T-helper 2 cell treated with Interferon-gamma antibody and Interleukin-4, amounts not matched to agents 100 ng/mL and 5 ng/mL, for 36 hours (primary cell): ENCODE data around the gene MACROD2. TPM values are rescaled to one million over a fixed set of nuclear protein-coding genes. Genes with fewer than 3 reads are reported as not detected.
"Not testable (repeated sequence)": the region's sequence is repeated elsewhere in the genome, so short reads cannot be mapped to it uniquely, and the experiment has no call there.

Source experiments
- intact Hi-C: fragments of 100-400 bp; cut with micrococcal nuclease; formaldehyde crosslinking; loops from one replicate; pipeline ENCODE4 v1.15.1; 2023
- total RNA-seq: library from RNA; stranded (reverse); gene quantifications from 2 replicates; pipeline ENCODE4 v1.2.3, GENCODE V29; 2022

Gene MACROD2
- total RNA-seq, 1 donor from 2014 or later: not detected

GRCh38 chr20:14892782-14893181 is 897.5 kb downstream of the MACROD2 start:
- intact Hi-C loops: no loop called here

- intact Hi-C loops: no loop called here
Measured at GRCh38 chr20:14896569-14896968, 901.3 kb downstream of the MACROD2 start.

- intact Hi-C loops: no loop called here
Measured at GRCh38 chr20:14897608-14898007, 902.3 kb downstream of the MACROD2 start.

- intact Hi-C loops: no loop called here
Measured at GRCh38 chr20:14902432-14903089, 907.2 kb downstream of the MACROD2 start.

- intact Hi-C loops: no loop called here
Measured at GRCh38 chr20:14906908-14907434, 911.7 kb downstream of the MACROD2 start.

- intact Hi-C loops: no loop called here
Measured at GRCh38 chr20:14910126-14910525, 914.8 kb downstream of the MACROD2 start.

GRCh38 chr20:14913896-14914620 is 918.7 kb downstream of the MACROD2 start:
- intact Hi-C loops: no loop called here

GRCh38 chr20:14914633-14915032 is 919.3 kb downstream of the MACROD2 start:
- intact Hi-C loops: no loop called here

GRCh38 chr20:14915356-14915755 is 920.0 kb downstream of the MACROD2 start:
- intact Hi-C loops: no loop called here

- intact Hi-C loops: no loop called here
Measured at GRCh38 chr20:14916360-14916920, 921.1 kb downstream of the MACROD2 start.

- intact Hi-C loops: no loop called here
Measured at GRCh38 chr20:14918281-14918680, 923.0 kb downstream of the MACROD2 start.

GRCh38 chr20:14918976-14919375 is 923.7 kb downstream of the MACROD2 start:
- intact Hi-C loops: no loop called here

GRCh38 chr20:14919501-14920081 is 924.3 kb downstream of the MACROD2 start:
- intact Hi-C loops: no loop called here

GRCh38 chr20:14921513-14921912 is 926.2 kb downstream of the MACROD2 start:
- intact Hi-C loops: no loop called here

- intact Hi-C loops: no loop called here
Measured at GRCh38 chr20:14922503-14923267, 927.4 kb downstream of the MACROD2 start.

GRCh38 chr20:14924433-14924832 is 929.1 kb downstream of the MACROD2 start:
- intact Hi-C loops: no loop called here

- intact Hi-C loops: no loop called here
Measured at GRCh38 chr20:14925300-14925699, 930.0 kb downstream of the MACROD2 start.

- intact Hi-C loops: not testable (repeated sequence)
Measured at GRCh38 chr20:14926436-14926835, 931.1 kb downstream of the MACROD2 start.

- intact Hi-C loops: no loop called here
Measured at GRCh38 chr20:14928083-14928482, 932.8 kb downstream of the MACROD2 start.

- intact Hi-C loops: no loop called here
Measured at GRCh38 chr20:14929388-14929787, 934.1 kb downstream of the MACROD2 start.

GRCh38 chr20:14932040-14932439 is 936.7 kb downstream of the MACROD2 start:
- intact Hi-C loops: no loop called here
